ENCODE data around the gene CHAF1A. TPM values are rescaled to one million over a fixed set of nuclear protein-coding genes. Genes with fewer than 3 reads are reported as not detected.
A peak's percentile ranks its signal among the peaks of the same experiment; 100 is the strongest.

CHAF1A gene
- total RNA-seq, 2 donors from 2014 or later = 6.0 to 9.5 TPM

- peak; percentile 89 for DNase-seq (ENCODE audit: low spot score)
- intact Hi-C loops (cut with DNase I) = no loop called here
Observed at GRCh38 chr19:4391701-4392483, 10.5 kb upstream of the CHAF1A start.

- DNase-seq (ENCODE audit: low spot score) = no peak
- intact Hi-C loops (cut with DNase I) = no loop called here
Observed at GRCh38 chr19:4393947-4394590, 8.4 kb upstream of the CHAF1A start.

- intact Hi-C loops (cut with DNase I) = loop anchor here in 1 of 2 donors (5.0 kb wide), 1 partner anchor 35 kb away; no protein-coding TSS in a partner anchor
- no peak for DNase-seq (ENCODE audit: low spot score)
Observed at GRCh38 chr19:4396949-4397783, 5.3 kb upstream of the CHAF1A start.

GRCh38 chr19:4399812-4400134, 2.7 kb upstream of the CHAF1A start:
- intact Hi-C loops (cut with DNase I) = loop anchor here (5.0 kb wide), 2 partner anchors 37 to 57 kb away; partner anchors contain the start of gene MPND (in 1 of the 2)
- DNase-seq (ENCODE audit: low spot score) = no peak

- DNase-seq (ENCODE audit: low spot score) = peak; percentile 97
- intact Hi-C loops (cut with DNase I) = loop anchor here in 1 of 2 donors (5.0 kb wide), 1 partner anchor 58 kb away; the partner anchor contains the start of gene MPND
Observed at GRCh38 chr19:4400135-4400936, 2.1 kb upstream of the CHAF1A start, which contains the start of gene SH3GL1. Gene SH3GL1, minus strand, starts transcription at chr19:4400547. Its CDS starts 179 bp downstream, at chr19:4400368.

- no peak for DNase-seq (ENCODE audit: low spot score)
- intact Hi-C loops (cut with DNase I) = loop anchor here in 1 of 2 donors (5.0 kb wide), 1 partner anchor 59 kb away; the partner anchor contains the start of gene MPND
Observed at GRCh38 chr19:4401769-4402170, 670 bp upstream of the CHAF1A start.

- intact Hi-C loops (cut with DNase I) = loop anchor here in 1 of 2 donors (5.0 kb wide), 1 partner anchor 61 kb away; the partner anchor contains the start of gene MPND
- no peak for DNase-seq (ENCODE audit: low spot score)
Observed at GRCh38 chr19:4403005-4403761, 743 bp downstream of the CHAF1A start.

GRCh38 chr19:4405977-4406376, 3.5 kb downstream of the CHAF1A start:
- intact Hi-C loops (cut with DNase I) = no loop called here
- no peak for DNase-seq (ENCODE audit: low spot score)

GRCh38 chr19:4406626-4407025, 4.2 kb downstream of the CHAF1A start:
- no peak for DNase-seq (ENCODE audit: low spot score)
- intact Hi-C loops (cut with DNase I) = no loop called here

- DNase-seq (ENCODE audit: low spot score) = no peak
- intact Hi-C loops (cut with DNase I) = no loop called here
Observed at GRCh38 chr19:4409123-4409933, 6.9 kb downstream of the CHAF1A start.

- no peak for DNase-seq (ENCODE audit: low spot score)
- intact Hi-C loops (cut with DNase I) = loop anchor here in 1 of 2 donors (5.0 kb wide), 1 partner anchor 596 kb away; no protein-coding TSS in a partner anchor
Observed at GRCh38 chr19:4413588-4413987, 11.1 kb downstream of the CHAF1A start.

- no peak for DNase-seq (ENCODE audit: low spot score)
- intact Hi-C loops (cut with DNase I) = loop anchor here in 1 of 2 donors (5.0 kb wide), 1 partner anchor 597 kb away; no protein-coding TSS in a partner anchor
Observed at GRCh38 chr19:4414144-4414799, 11.8 kb downstream of the CHAF1A start.

- no peak for DNase-seq (ENCODE audit: low spot score)
Observed at GRCh38 chr19:4414800-4415321, 12.4 kb downstream of the CHAF1A start.

GRCh38 chr19:4415352-4415751, 12.9 kb downstream of the CHAF1A start:
- intact Hi-C loops (cut with DNase I) = no loop called here
- no peak for DNase-seq (ENCODE audit: low spot score)

More at GRCh38 chr19:4414800-4415321, 12.4 kb downstream of the CHAF1A start:
- intact Hi-C loops (cut with DNase I) = loop anchor here in 1 of 2 donors (5.0 kb wide), 1 partner anchor 598 kb away; no protein-coding TSS in a partner anchor

GRCh38 chr19:4416268-4416667, 13.8 kb downstream of the CHAF1A start:
- intact Hi-C loops (cut with DNase I) = no loop called here
- DNase-seq (ENCODE audit: low spot score) = no peak

Measured in posterior vena cava (tissue), 2 donors.